CD4-positive, alpha-beta T cell treated with Interleukin-6 at 100 ng/mL for 8 hours (primary cell): Measurements from ENCODE around the gene CXorf38.
"Not testable (repeated sequence)": the region's sequence is repeated elsewhere in the genome, so short reads cannot be mapped to it uniquely, and the experiment has no call there.

Experiments
- DNase-seq: peaks from one replicate; pipeline ENCODE4 v3.0.0-alpha.2; 2020; ENCODE audit warnings: mixed read lengths, low spot score

CXorf38 gene

DNA sequence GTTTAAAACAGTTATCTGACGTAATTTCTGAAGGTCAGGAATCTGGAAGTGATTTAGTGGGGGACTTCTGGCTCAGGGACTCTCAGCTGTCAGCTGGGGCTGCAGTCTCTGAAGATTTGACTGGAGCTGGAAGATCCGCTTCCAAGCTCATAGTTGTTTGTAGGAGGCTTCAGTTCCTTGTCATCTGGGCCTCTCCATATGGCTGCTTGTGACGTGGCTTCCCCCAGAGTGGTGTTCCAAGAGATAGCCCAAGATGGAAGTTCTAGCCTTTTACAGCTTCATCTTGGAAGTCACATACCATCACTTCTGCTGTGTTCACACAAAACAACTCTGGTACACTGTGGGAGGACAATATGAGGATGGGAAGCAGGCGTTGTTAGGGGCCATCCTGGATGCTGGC lies 22.1 kb downstream of the CXorf38 start:
- DNase-seq = no peak

DNA sequence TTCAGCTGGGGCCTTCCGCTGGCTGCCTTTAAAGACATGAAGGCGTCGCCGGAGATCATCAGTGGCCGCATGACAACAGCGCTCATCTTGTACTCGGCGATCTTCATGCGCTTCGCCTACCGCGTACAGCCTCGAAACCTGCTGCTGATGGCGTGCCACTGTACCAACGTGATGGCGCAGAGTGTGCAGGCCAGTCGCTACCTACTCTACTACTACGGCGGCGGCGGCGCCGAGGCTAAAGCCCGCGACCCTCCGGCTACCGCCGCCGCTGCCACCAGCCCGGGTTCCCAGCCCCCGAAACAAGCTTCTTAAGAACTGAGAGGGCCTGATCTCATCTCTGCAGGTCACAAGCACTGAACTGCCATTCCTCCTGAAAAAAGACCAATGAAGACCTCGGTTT lies 23.7 kb downstream of the CXorf38 start:
- no peak for DNase-seq

DNA sequence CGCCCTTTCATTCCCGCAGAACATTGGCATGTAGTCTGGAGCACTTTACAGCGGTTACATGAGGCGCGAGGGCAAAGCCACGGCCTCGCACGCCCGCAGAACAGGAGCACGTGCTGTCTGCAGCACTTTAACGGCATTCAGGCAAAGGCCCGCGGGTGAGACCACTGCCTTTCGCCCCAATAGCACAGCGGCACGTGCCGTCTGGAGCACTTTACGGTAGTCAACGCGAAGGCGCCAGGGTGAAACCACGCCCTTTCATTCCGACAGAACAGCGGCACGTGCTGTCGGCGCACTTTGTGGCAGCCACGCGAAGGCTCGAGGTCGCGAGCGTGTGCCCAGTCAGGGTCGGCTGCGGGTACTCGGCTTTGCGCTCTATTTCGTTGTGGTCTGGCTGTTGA lies 24.2 kb downstream of the CXorf38 start, which contains the start of gene MPC1L:
TSS of gene MPC1L (plus strand) at position 290 of the 398 bp plus-strand sequence. CDS start 138 bp downstream, outside the sequence.
- no peak for DNase-seq

DNA sequence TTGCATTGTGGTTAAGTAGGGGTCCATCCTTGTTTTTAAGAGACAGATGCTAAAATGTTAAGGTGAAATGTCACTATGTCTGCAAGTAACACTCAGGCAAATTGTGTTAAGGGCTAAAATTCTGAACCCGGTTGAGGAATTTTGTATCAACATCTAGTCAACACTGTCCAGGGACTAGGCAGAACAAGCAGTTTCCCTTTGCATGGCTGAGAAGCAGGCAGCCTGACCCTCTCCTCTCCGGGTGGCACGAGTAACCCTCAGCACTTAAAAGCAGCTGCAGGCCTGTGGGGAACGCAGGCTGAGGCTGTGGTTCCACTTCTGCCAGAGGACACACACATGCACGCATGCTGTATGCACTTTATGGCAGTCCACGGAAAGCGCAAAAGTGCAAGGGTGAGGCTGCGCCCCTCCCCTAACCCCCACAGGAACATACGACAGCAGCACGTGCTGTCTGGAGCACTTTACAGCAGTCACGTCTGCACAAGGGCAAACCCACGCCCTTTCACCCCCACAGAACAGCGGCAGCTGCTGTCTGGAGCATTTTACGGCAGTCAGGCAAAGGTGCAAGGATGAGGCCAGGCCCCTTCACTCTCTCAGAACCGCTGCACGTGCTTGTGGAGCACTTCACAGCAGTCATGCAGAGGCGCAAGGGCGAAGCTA lies 24.8 kb downstream of the CXorf38 start:
- no peak for DNase-seq

DNA sequence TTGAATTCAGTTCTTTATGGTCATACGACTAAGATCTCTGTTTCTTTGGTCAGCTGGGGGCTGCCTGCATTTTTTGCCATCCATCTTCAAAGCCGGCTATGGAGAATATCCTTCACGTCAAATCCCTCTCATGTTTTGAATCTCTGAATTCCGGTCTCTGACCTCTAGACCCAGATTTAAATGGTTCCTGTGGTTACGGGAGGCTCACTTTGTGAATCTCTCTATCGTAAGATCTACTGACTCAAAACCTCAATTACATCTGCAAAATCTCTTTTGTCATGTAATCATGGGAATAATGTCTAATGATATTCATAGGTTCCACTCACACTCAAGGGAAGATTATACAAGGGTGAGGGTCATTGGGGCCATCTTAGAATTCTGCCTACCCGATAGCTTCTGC lies 29.8 kb downstream of the CXorf38 start:
- no peak for DNase-seq

DNA sequence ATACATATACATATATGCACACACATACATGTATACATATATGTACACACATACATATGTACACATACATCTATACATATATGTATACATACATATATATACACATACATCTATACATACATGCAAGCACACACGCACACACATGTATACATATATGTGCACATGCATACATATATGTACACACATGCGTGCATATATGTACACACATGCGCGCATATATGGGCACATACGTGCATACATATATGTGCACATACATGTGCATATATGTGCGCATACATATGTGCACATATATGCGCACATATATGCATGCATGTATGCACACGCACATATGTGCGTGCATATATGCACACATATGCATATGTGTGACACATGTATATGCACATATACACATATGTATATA lies 31.4 kb downstream of the CXorf38 start:
- DNase-seq = no peak

DNA sequence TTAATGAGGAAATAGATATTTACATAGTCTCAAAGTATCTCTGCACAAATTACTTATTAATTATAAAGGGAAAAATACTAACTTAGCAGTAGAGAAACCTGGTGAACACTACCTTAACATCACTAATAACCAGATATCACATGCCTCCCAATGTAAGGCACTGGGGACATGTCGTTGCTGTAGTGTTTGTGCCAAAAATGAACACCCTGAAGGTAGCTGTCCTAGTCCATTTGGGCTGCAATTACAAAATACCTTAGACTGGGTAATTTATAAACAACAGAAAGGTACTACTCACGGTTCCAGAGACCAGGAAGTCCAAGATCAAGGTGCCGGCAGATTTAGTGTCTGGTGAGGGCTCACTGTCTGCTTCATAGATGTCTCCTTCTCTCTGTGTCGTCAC lies 34.9 kb downstream of the CXorf38 start:
- no peak for DNase-seq

DNA sequence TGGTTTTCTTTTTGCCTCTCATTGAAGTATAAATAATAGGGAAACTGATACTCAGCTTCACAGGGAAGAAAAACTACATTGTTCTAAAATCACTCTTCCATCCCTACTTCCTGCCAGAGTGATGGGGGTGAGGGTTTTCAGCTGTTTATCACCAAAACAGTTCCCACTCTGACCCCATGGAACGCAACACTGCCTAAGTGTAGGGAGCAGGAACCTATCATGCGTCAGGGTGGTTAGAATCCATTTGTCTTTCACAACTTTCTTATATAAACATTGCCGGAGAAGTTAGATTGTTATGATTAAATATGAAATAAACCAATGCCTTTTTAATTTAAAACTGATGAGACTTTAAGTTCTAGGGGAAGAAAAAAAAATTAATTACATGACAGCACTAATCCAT lies 40.0 kb downstream of the CXorf38 start:
- no peak for DNase-seq

DNA sequence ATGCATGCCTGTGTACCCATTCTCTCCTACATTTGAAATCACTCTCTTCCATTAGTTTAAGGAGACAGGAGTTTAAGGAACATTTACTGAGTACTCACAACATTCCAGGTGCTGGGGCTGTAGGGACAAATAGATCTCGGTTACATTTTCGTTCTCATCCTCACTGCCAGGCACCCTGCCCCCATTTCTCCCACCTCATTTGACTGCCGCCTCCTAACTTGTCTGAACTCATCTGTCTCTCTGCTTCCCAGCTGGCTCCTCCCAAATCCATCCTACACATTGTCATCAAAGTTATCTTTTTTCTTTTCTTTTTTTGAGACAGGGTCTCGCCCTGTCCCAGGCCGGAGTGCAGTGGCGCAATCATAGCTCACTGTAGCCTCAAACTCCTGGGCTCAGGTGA lies 43.9 kb downstream of the CXorf38 start:
- DNase-seq = no peak

DNA sequence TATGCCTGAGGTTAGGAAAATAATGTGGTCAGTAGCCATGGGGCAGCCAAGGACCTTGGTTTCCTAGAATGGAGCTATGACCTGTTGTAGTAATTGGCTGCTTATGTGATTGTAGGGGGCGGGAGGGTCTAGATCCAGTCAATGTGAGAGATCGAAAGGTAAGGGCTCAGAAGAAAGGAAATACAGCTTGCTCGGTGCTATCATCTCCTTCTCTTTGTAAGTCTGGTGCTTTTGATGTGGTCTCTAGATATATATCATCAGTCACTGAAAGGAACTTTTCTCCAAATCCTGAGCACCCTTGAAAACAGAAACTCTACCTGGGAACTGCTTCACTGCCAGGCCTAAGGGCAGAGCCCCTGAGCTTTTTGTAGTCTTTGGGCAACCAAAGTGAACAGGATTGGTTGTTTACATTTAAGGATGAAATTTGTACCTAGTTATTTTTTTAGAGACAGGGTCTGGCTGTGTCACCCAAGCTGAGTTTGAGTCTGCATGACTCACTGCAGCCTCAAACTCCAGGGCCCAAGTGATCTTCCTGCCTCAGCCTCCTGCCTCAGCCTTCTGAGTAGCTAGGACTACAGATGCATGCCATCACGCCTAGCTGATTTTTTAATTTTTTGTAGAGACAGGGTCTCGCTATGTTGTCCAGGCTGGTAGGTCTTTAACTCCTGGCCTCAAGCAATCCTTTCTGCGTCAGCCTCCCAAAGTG lies 57.6 kb downstream of the CXorf38 start:
- DNase-seq = peak; percentile 45

DNA sequence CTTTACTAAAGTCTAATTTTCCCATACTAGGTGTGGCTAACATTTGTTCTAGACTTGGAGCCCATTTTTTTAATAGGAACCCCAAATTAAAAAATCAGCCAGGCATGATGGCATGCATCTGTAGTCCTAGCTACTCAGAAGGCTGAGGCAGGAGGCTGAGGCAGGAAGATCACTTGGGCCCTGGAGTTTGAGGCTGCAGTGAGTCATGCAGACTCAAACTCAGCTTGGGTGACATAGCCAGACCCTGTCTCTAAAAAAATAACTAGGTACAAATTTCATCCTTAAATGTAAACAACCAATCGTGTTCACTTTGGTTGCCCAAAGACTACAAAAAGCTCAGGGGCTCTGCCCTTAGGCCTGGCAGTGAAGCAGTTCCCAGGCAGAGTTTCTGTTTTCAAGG lies 59.7 kb downstream of the CXorf38 start:
- not testable (repeated sequence) for DNase-seq

DNA sequence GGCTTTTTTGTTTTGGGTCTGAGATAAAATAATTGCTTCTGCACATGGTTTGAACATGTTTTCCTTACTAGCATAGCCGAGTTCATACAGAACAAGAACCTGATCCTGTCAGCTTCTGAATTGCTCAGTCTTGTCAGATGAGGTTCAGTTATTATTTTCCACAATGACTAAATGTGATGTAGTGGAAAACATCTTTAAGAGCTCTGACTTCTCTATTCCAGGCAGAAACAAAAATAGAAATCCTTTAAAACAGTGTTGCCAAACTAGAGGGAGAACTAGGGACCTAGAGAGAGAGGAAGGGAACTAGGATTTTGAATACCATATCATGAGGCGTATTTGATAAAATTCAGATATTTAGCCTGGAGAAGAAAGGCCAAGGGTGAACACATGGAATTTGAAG lies 64.5 kb downstream of the CXorf38 start:
- DNase-seq = no peak

DNA sequence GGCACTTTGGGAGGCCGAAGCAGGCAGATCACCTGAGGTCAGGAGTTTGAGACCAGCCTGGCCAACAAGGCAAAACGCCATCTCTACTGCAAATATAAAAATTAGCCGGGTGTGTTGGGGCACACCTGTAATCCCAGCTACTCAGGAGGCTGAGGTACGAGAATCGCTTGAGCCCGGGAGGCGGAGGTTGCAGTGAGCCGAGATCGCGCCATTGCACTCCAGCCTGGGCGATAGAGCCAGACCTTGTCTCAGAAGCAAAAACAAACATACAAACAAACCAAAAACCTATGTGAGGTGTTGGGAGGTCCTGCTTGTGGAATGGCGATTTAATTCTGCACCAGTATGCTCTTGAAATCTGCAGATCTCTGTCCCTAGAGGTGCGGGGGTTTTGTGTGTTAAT lies 65.2 kb downstream of the CXorf38 start:
- not testable (repeated sequence) for DNase-seq

DNA sequence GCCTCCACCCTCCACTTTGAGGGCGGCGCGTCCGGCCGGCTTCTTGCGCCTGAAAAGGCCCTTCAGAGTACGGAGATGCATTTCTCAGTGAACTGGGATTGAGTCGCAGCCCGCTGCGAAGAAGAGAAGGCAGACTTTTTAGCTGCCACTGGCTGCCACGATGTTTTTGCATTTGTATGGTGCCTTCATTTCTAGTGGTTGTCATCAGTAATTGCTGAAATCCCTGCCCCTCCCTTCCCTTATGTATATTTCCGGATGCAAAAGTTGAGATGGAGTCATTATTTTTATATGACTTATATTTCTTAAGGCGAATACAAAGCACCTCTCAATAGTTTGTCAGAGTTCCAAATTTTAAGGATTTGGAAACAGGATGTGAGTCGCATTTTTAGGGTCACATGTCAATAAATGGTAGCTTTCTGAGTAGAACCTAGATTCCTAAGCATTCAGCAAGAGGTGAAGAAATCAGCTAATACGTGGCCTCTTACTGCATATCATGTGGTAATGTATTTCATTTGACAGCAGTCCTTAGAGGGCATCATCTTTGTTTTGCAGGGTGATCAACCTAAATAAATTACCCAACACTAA lies 65.9 kb downstream of the CXorf38 start:
- no peak for DNase-seq

DNA sequence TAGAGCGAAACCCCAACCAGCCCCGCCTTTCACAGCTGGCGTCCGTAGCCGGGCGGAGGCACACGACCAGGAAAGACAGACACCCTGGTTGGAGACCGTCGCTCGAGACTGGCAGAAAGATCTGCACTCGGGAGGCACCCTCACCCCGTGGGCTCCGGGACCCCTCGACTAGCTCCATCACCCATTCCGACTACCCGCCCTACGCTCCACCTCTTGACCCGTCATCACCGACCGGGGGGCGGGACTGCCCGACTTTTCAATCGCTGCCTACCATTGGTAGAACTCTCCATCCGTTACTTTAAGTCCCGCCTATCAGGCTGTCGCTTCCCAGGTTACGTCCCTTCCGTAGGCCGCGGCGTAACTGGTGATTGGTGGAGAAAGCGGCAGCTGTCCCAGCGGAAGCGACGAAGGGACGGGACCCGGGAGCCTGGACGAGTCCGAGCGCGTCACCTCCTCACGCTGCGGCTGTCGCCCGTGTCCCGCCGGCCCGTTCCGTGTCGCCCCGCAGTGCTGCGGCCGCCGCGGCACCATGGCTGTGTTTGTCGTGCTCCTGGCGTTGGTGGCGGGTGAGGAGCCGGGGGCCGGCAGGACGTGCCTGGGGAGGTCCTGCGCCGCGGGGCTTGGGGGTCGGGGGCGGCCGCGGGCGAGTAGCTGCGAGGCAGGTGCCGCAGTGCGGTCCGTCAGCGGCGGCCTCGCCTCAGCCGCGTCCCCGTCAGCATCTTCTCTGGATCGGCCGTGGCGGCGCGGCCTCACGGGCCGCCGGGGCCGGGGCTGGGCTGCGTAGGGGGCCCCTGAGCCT lies 66.6 kb downstream of the CXorf38 start, which contains the start of gene ATP6AP2:
TSS of gene ATP6AP2 (plus strand) at position 434 of the 799 bp plus-strand sequence. CDS start at position 530, 96 bp downstream.
- peak; percentile 90 for DNase-seq

DNA sequence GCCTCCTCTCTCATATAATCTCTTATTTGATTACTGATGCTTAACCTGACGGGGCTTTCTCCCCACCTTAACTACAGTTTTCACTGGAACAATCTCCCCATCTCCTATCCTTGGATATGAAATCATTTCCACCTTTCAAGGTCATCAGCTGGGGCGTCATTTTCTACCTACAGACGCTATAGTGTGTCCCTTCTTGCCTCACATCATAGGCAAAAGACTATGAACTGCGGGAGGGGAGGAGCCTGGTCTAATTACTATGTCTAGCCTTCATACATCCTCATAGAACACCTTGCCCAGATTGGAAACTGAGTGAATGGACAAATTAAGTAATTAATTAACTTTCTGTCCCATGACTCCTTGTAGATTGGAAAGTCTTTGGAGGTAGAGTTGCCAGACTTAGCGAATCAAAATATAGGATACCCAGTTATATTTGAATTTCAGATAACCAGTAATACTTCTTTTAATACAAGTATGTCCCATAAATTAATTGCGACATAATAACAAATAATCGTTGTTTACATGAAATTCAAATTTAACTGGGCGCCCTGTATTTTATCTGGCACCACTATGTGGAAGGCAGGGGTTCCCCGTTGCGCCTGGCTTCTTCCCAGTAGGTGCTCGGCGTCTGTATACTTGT lies 67.3 kb downstream of the CXorf38 start:
- no peak for DNase-seq

DNA sequence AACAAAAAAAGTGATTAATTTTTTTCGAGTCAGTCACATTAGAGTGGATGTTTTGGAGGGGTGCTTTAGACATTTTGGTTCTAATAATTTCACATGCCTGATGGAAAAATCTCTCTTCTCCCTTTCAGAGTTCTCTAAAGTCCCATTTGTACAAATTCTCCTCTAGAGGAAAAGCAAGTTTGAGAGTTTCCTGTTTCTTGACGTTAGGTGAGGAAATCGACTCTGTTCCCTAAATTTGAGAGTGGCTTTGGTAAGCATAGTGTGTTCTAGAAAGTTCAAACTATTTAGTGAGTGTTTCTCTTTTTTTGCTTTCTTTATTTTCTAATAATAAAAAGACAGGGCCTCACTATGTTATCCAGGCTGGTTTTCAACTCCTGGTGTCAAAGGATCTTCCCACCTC lies 68.2 kb downstream of the CXorf38 start:
- DNase-seq = no peak

DNA sequence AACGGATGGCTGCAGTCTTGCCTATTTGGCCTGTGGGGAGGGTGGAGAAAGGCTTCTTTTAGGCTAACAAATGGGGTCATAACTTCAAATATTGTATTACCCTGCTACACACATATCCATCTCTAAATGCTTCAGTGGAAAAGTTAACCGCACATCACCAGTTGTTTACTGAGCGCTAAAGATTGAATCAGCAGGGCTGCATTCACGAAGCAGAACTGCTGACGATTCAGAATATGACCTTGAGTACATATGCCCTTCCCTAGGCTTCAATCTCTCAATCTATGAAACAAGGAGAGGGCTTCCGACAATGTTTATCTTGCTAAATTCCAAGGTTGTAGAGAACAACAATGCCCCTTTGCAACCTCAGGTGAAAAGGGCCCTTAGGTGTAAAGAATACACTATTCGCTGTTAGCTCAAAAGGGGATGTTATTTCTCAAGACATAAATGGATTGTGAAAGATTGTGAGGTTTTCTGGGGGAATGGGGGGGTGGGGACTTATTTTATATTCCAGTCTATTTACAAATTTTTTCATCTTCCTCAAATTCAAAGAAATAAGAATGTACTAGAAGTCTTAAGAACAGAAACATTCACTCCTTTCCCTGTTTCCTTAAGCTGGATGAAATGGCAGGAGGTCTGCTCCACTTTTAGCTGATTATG lies 69.2 kb downstream of the CXorf38 start:
- DNase-seq = no peak
